Retinal pigment epithelial cell (primary cell): ENCODE data around the gene ARMC3.

ENCODE experiments used
- DNase-seq: peaks from one replicate; pipeline ENCODE4 v3.0.0-alpha.2; 2010; ENCODE audit warnings: low read depth
- H3K4me3 ChIP-seq: 2 replicates; pipeline ENCODE4 v1.5.1; 2011; ENCODE audit warnings: mild to moderate bottlenecking, low read length, control low read depth, moderate library complexity
- CTCF ChIP-seq: conservative IDR thresholded peaks from 2 replicates; pipeline ENCODE4 v1.5.1; 2011; ENCODE audit warnings: low read depth, low read length, control low read depth, inconsistent platforms

The ARMC3 gene

GRCh38 chr10:22954970-22955369 lies 27.1 kb downstream of the ARMC3 start:
- TF ChIP-seq CTCF, result no peak
- no peak for DNase-seq
- H3K4me3 ChIP-seq, result no peak overlapping the region

- no peak for TF ChIP-seq CTCF
- no peak for DNase-seq
- no peak overlapping the region for H3K4me3 ChIP-seq
Measured at GRCh38 chr10:22958338-22958737, 30.5 kb downstream of the ARMC3 start.

GRCh38 chr10:22959292-22959691 lies 31.4 kb downstream of the ARMC3 start:
- H3K4me3 ChIP-seq, result no peak overlapping the region
- no peak for TF ChIP-seq CTCF
- DNase-seq, result no peak

- no peak for DNase-seq
- no peak overlapping the region for H3K4me3 ChIP-seq
- TF ChIP-seq CTCF, result no peak
Measured at GRCh38 chr10:22959950-22960349, 32.1 kb downstream of the ARMC3 start.

GRCh38 chr10:22962817-22963216 lies 35.0 kb downstream of the ARMC3 start:
- no peak overlapping the region for H3K4me3 ChIP-seq
- no peak for DNase-seq
- TF ChIP-seq CTCF, result no peak

- no peak for TF ChIP-seq CTCF
- no peak for DNase-seq
- H3K4me3 ChIP-seq, result no peak overlapping the region
Measured at GRCh38 chr10:22969704-22970103, 41.9 kb downstream of the ARMC3 start.

GRCh38 chr10:22976534-22976933 lies 48.7 kb downstream of the ARMC3 start:
- TF ChIP-seq CTCF, result no peak
- no peak for DNase-seq
- H3K4me3 ChIP-seq, result no peak overlapping the region
